OCI-LY3 (cell line): ENCODE data around the gene PNKP.

Source experiments
- EZH2phosphoT487 ChIP-seq: fragments of 200-600 bp; shearing (Covaris generic); IDR thresholded peaks from 2 replicates; pipeline ENCODE4 v1.6.1; 2018; ENCODE audit warnings: antibody characterized with exemption, mixed run types, low read depth
- TF ChIP-seq, protein P1 (sequence below): fragments of 200-600, 300-600 bp; sonication (generic); IDR thresholded peaks from 2 replicates; pipeline ENCODE4 v1.5.1; 2014; ENCODE audit warnings: antibody characterized with exemption, low read length, low read depth

- TF ChIP-seq, protein P1, sequence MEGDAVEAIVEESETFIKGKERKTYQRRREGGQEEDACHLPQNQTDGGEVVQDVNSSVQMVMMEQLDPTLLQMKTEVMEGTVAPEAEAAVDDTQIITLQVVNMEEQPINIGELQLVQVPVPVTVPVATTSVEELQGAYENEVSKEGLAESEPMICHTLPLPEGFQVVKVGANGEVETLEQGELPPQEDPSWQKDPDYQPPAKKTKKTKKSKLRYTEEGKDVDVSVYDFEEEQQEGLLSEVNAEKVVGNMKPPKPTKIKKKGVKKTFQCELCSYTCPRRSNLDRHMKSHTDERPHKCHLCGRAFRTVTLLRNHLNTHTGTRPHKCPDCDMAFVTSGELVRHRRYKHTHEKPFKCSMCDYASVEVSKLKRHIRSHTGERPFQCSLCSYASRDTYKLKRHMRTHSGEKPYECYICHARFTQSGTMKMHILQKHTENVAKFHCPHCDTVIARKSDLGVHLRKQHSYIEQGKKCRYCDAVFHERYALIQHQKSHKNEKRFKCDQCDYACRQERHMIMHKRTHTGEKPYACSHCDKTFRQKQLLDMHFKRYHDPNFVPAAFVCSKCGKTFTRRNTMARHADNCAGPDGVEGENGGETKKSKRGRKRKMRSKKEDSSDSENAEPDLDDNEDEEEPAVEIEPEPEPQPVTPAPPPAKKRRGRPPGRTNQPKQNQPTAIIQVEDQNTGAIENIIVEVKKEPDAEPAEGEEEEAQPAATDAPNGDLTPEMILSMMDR = no peak
- no peak for TF ChIP-seq EZH2phosphoT487
Measured at GRCh38 chr19:49911381-49912145, 44.2 kb upstream of the PNKP start.
